HCT116 (cell line): ENCODE data around the gene CYP21A2. TPM values are rescaled to one million over a fixed set of nuclear protein-coding genes. Genes with fewer than 3 reads are reported as not detected.

Experiments
- ATAC-seq: fragments of 200-7000 bp; cut with Tn5 transposase; 2 replicates; pipeline ENCODE4 v1.9.1; 2020; ENCODE audit warnings: mild to moderate bottlenecking, moderate library complexity
- BruUV-seq: library from RNA; stranded (reverse); fragments of 400-500 nt; replicated peaks from 2 replicates; lab custom pipeline; 2021; lab: Mats Ljungman, UMichigan
- CTCF ChIA-PET: fragments of 300-600 bp; sonication (Branson Sonifier 250); formaldehyde crosslinking; loops from one replicate; lab custom pipeline; 2021; ENCODE audit warnings: antibody characterized with exemption; lab: Charles Lee
- POLR2A ChIA-PET: fragments of 300-600, 350-600 bp; sonication (Branson Sonifier 250); formaldehyde crosslinking; loops from one replicate; lab custom pipeline; 2021; ENCODE audit warnings: antibody characterized with exemption; lab: Charles Lee
- RAD21 ChIA-PET, 2 experiments: fragments of 300-600 bp; sonication (Branson Sonifier 250); formaldehyde crosslinking; loops; one replicate each; lab custom pipeline; 2023; ENCODE audit warnings: low total read pairs in 2 of 2; ENCODE audit not compliant: uncharacterized antibody in 2 of 2, unreplicated experiment in 2 of 2, low non-redundant PET in 1 of 2; lab: Charles Lee
- DNase-seq: peaks from one replicate; pipeline ENCODE4 v3.0.0-alpha.2; 2010; ENCODE audit warnings: low read depth, low spot score
- H2AFZ ChIP-seq: fragments of 200-600 bp; shearing (Covaris generic), sonication (generic); 2 replicates; pipeline ENCODE4 v1.6.1; 2017; ENCODE audit warnings: low read depth, mixed run types, mixed read lengths, antibody characterized with exemption, low read length; ENCODE audit not compliant: poor library complexity, severe bottlenecking
- H3K27ac ChIP-seq: 2 replicates; pipeline ENCODE4 v1.5.1; 2012; ENCODE audit warnings: low read depth, low read length
- H3K27me3 ChIP-seq: fragments of 200-600 bp; sonication (generic); 2 replicates; pipeline ENCODE4 v1.6.1; 2016; ENCODE audit warnings: mixed run types, low read length, mixed read lengths; ENCODE audit not compliant: insufficient read depth
- H3K36me3 ChIP-seq, 2 experiments: fragments of 200-500 bp in 1 of 2; fragments of 200-600 bp in 1 of 2; sonication (Bioruptor generic) in 1 of 2; sonication (generic) in 1 of 2; 2 replicates each; pipeline versions ENCODE4 v1.5.1 to v1.6.1; 2014 to 2016; ENCODE audit warnings: low read length in 2 of 2, inconsistent platforms in 1 of 2, mixed read lengths in 1 of 2, mixed run types in 1 of 2; ENCODE audit not compliant: insufficient read depth in 2 of 2, control insufficient read depth in 1 of 2
- H3K4me1 ChIP-seq, 2 experiments: fragments of 200-600 bp in 1 of 2; sonication (generic) in 1 of 2; 2 replicates each; pipeline versions ENCODE4 v1.5.1 to v1.6.1; 2012 to 2017; ENCODE audit warnings: low read length in 2 of 2, inconsistent platforms in 1 of 2, mild to moderate bottlenecking in 1 of 2, mixed read lengths in 1 of 2, mixed run types in 1 of 2, moderate library complexity in 1 of 2; ENCODE audit not compliant: insufficient read depth in 2 of 2, control insufficient read depth in 1 of 2
- H3K4me2 ChIP-seq: fragments of 200-600 bp; sonication (generic); 2 replicates; pipeline ENCODE4 v1.6.1; 2017; ENCODE audit warnings: mixed run types, low read length, mixed read lengths
- H3K4me3 ChIP-seq, 2 experiments: fragments of 200-600 bp in 1 of 2; sonication (generic) in 1 of 2; replicated peaks in 1 of 2; 2 replicates each; pipeline ENCODE4 v1.5.1; 2011 to 2016; ENCODE audit warnings: low read length in 2 of 2, control low read depth in 1 of 2, low read depth in 1 of 2, mild to moderate bottlenecking in 1 of 2, mixed read lengths in 1 of 2, mixed run types in 1 of 2
- H3K79me2 ChIP-seq: fragments of 200-600 bp; sonication (generic); 2 replicates; pipeline ENCODE4 v1.6.1; 2017; ENCODE audit warnings: mild to moderate bottlenecking, mixed run types, low read length, moderate library complexity, mixed read lengths; ENCODE audit not compliant: insufficient read depth
- H3K9ac ChIP-seq: fragments of 200-600 bp; sonication (generic); 2 replicates; pipeline ENCODE4 v1.6.1; 2016; ENCODE audit warnings: low read length, mixed read lengths
- H3K9me2 ChIP-seq: fragments of 200-600 bp; sonication (generic), shearing (Covaris generic); 2 replicates; pipeline ENCODE4 v1.6.1; 2017; ENCODE audit warnings: mixed run types, mild to moderate bottlenecking, moderate library complexity; ENCODE audit not compliant: insufficient read depth
- H3K9me3 ChIP-seq, 2 experiments: fragments of 200-500 bp in 1 of 2; fragments of 200-600 bp in 1 of 2; sonication (Bioruptor generic) in 1 of 2; sonication (generic) in 1 of 2; 2 replicates each; pipeline ENCODE4 v1.6.1; 2014 to 2017; ENCODE audit warnings: low read length in 2 of 2, mixed read lengths in 2 of 2, inconsistent platforms in 1 of 2, low read depth in 1 of 2, mild to moderate bottlenecking in 1 of 2, mixed run types in 1 of 2, moderate library complexity in 1 of 2; ENCODE audit not compliant: control insufficient read depth in 1 of 2, insufficient read depth in 1 of 2
- H4K20me1 ChIP-seq: fragments of 200-600 bp; sonication (generic), shearing (Covaris generic); 2 replicates; pipeline ENCODE4 v1.6.1; 2017; ENCODE audit warnings: mixed run types, mild to moderate bottlenecking, moderate library complexity; ENCODE audit not compliant: insufficient read depth
- CEBPB ChIP-seq: IDR thresholded peaks from 2 replicates; pipeline ENCODE4 v1.6.1; 2012; ENCODE audit warnings: low read depth
- CTCF ChIP-seq, 3 experiments: fragments of 200-600 bp in 1 of 3; sonication (generic) in 1 of 3; IDR thresholded peaks in 2 of 3; conservative IDR thresholded peaks in 1 of 3; 2 replicates each; pipeline ENCODE4 v1.5.1; 2012 to 2017; ENCODE audit warnings: low read depth in 2 of 3, low read length in 2 of 3, antibody characterized with exemption in 1 of 3, borderline replicate concordance in 1 of 3, control low read depth in 1 of 3, mild to moderate bottlenecking in 1 of 3, mixed read lengths in 1 of 3, mixed run types in 1 of 3, moderate library complexity in 1 of 3; ENCODE audit not compliant: insufficient read depth in 1 of 3
- EGR1 ChIP-seq: IDR thresholded peaks from 2 replicates; pipeline ENCODE4 v1.6.1; 2012; ENCODE audit warnings: low read depth
- ELF1 ChIP-seq: IDR thresholded peaks from 2 replicates; pipeline ENCODE4 v1.6.1; 2012; ENCODE audit warnings: low read depth, borderline replicate concordance
- FOSL1 ChIP-seq: IDR thresholded peaks from 2 replicates; pipeline ENCODE4 v1.6.1; 2012; ENCODE audit warnings: low read depth
- REST ChIP-seq: IDR thresholded peaks from 2 replicates; pipeline ENCODE4 v1.6.1; 2012; ENCODE audit warnings: low read depth
- TCF7L2 ChIP-seq: IDR thresholded peaks from 2 replicates; pipeline ENCODE4 v1.7.0; 2011; ENCODE audit warnings: borderline replicate concordance, inconsistent platforms; ENCODE audit not compliant: insufficient read depth, insufficient read length; ENCODE audit errors: extremely low read depth
- ZBTB33 ChIP-seq: IDR thresholded peaks from 2 replicates; pipeline ENCODE4 v1.6.1; 2011; ENCODE audit warnings: mild to moderate bottlenecking, low read length, moderate library complexity; ENCODE audit not compliant: insufficient replicate concordance; ENCODE audit errors: extremely low read depth
- ZFX ChIP-seq: fragments of 450-650 bp; IDR thresholded peaks from 2 replicates; pipeline ENCODE4 v1.6.1; 2017
- intact Hi-C: fragments of 100-400 bp; cut with micrococcal nuclease; formaldehyde crosslinking; loops from 2 replicates; pipeline ENCODE4 v1.10.0; 2022
- total RNA-seq: library from RNA; stranded (reverse); gene quantifications from one replicate; pipeline ENCODE4 v1.2.1, GENCODE V29; 2021; ENCODE audit not compliant: unreplicated experiment

Gene CYP21A2
- total RNA-seq, 1 experiment from 2014 or later: 1.4 TPM

- H3K9ac ChIP-seq: no peak overlapping the region
- no peak for TF ChIP-seq TCF7L2
- TF ChIP-seq FOSL1: no peak
- no peak for TF ChIP-seq ZFX
- no peak for TF ChIP-seq EGR1
- no peak for TF ChIP-seq ZBTB33
- TF ChIP-seq REST: no peak
- no peak for TF ChIP-seq ELF1
- TF ChIP-seq CEBPB: no peak
- TF ChIP-seq CTCF (IDR thresholded peaks at IDR 0.05 in 2 of 3, conservative IDR thresholded peaks at IDR 0.05 in 1 of 3; ENCODE audit: borderline replicate concordance in 1 of 3, insufficient read depth in 1 of 3, low read depth in 2 of 3, low read length in 2 of 3): no peak
- TF ChIP-seq, all 23 proteins: peak for 0
- no peaks in the 10 kb centered on the region for H3K9me2 ChIP-seq
- no peaks in the 10 kb centered on the region for H4K20me1 ChIP-seq
- H3K27me3 ChIP-seq: no peaks in the 10 kb centered on the region
- no peak overlapping the region for H3K27ac ChIP-seq
- RAD21 ChIA-PET: no interaction called here
- no TSS peak for BruUV-seq
- no peak overlapping the region for H3K4me3 ChIP-seq
- DNase-seq (no peak), ATAC-seq (no peak)
- H3K36me3 ChIP-seq: no peaks in the 10 kb centered on the region
- H3K79me2 ChIP-seq: no peaks in the 10 kb centered on the region
- POLR2A ChIA-PET: no interaction called here
- H3K4me2 ChIP-seq: no peak overlapping the region
- intact Hi-C loops: no loop called here
- H3K9me3 ChIP-seq: no peaks in the 10 kb centered on the region
- CTCF ChIA-PET: interaction anchor here (1.2 kb wide), 1 partner anchor 20 kb away, joined by 3 read pairs; no protein-coding TSS in a partner anchor
- no peak overlapping the region for H2AFZ ChIP-seq
- peaks cover 2 to 16% of the 10 kb centered on the region in 2 experiments; a peak in 2 of 4 replicates for H3K4me1 ChIP-seq
Measured at GRCh38 chr6:32070814-32071543, 32.8 kb downstream of the CYP21A2 start.
